K562 (cell line): ENCODE data around the gene ZNF121. TPM values are rescaled to one million over a fixed set of nuclear protein-coding genes. Genes with fewer than 3 reads are reported as not detected.

Experiments used
- ARID1B ChIP-seq: fragments of 450-650 bp; IDR thresholded peaks from 2 replicates; pipeline ENCODE4 v1.6.1; 2016; ENCODE audit warnings: antibody characterized with exemption, mild to moderate bottlenecking, inconsistent platforms
- ATF3 ChIP-seq, 2 experiments: fragments of 450-650 bp in 1 of 2; sonication (generic) in 1 of 2; formaldehyde crosslinking in 1 of 2; IDR thresholded peaks in 1 of 2; conservative IDR thresholded peaks in 1 of 2; 2 replicates each; pipeline versions ENCODE4 v1.6.1 to v1.8.1; 2016 to 2023; ENCODE audit warnings: mild to moderate bottlenecking in 2 of 2, moderate library complexity in 2 of 2, inconsistent platforms in 1 of 2, missing genetic modification reagents in 1 of 2
- CC2D1A ChIP-seq: fragments of 450-650 bp; IDR thresholded peaks from 2 replicates; pipeline ENCODE4 v1.6.1; 2017; ENCODE audit warnings: mild to moderate bottlenecking
- E2F6 ChIP-seq, 2 experiments: IDR thresholded peaks; 2 replicates each; pipeline ENCODE4 v1.6.1; 2011; ENCODE audit warnings: borderline replicate concordance in 1 of 2, control low read depth in 1 of 2, low read depth in 1 of 2, low read length in 1 of 2, mild to moderate bottlenecking in 1 of 2, mixed read lengths in 1 of 2, moderate library complexity in 1 of 2; ENCODE audit not compliant: insufficient read depth in 1 of 2, insufficient read length in 1 of 2, poor library complexity in 1 of 2, severe bottlenecking in 1 of 2; ENCODE audit errors: extremely low read depth in 1 of 2
- KAT8 ChIP-seq: fragments of 450-650 bp; IDR thresholded peaks from 2 replicates; pipeline ENCODE4 v1.6.1; 2016; ENCODE audit warnings: low read depth, mild to moderate bottlenecking
- NELFE ChIP-seq: IDR thresholded peaks from 2 replicates; pipeline ENCODE4 v1.6.1; 2011; ENCODE audit warnings: mild to moderate bottlenecking; ENCODE audit not compliant: insufficient read depth, insufficient read length
- NR1H2 ChIP-seq: sonication (generic); formaldehyde crosslinking; IDR thresholded peaks from 2 replicates; pipeline ENCODE4 v1.4.0; 2020; ENCODE audit warnings: mild to moderate bottlenecking, missing genetic modification reagents
- PRMT5 ChIP-seq: sonication (generic); formaldehyde crosslinking; IDR thresholded peaks from 2 replicates; pipeline ENCODE4 v1.5.0; 2020; ENCODE audit warnings: missing genetic modification reagents
- RREB1 ChIP-seq: fragments of 250-450 bp; sonication (Bioruptor Pico); IDR thresholded peaks from 2 replicates; pipeline ENCODE4 v1.4.0; 2020
- TEAD4 ChIP-seq, 2 experiments: sonication (generic) in 1 of 2; formaldehyde crosslinking in 1 of 2; IDR thresholded peaks; 2 replicates each; pipeline versions ENCODE4 v1.6.1 to v1.8.0; 2012 to 2022; ENCODE audit warnings: borderline replicate concordance in 1 of 2, inconsistent platforms in 1 of 2, low read length in 1 of 2, mild to moderate bottlenecking in 1 of 2, missing genetic modification reagents in 1 of 2
- TSC22D4 ChIP-seq: fragments of 450-650 bp; IDR thresholded peaks from 2 replicates; pipeline ENCODE4 v1.6.1; 2016; ENCODE audit warnings: missing genetic modification characterization, missing biosample characterization, control low read depth
- ZNF282 ChIP-seq: sonication (generic); formaldehyde crosslinking; IDR thresholded peaks from 2 replicates; pipeline ENCODE4 v1.8.1; 2023; ENCODE audit warnings: missing genetic modification reagents
- ZNF707 ChIP-seq: fragments of 250-450 bp; sonication (Bioruptor Pico); conservative IDR thresholded peaks from 2 replicates; pipeline ENCODE4 v1.8.0; 2022; ENCODE audit warnings: inconsistent platforms, mild to moderate bottlenecking, moderate library complexity
- ZNF740 ChIP-seq, 3 experiments: fragments of 200-800 bp in 1 of 3; sonication (Bioruptor generic) in 1 of 3; sonication (generic) in 1 of 3; formaldehyde crosslinking in 1 of 3; IDR thresholded peaks; 2 replicates each; pipeline versions ENCODE4 v1.6.1 to v1.8.0; 2016 to 2022; ENCODE audit warnings: mild to moderate bottlenecking in 2 of 3, missing compliant biosample characterization in 2 of 3, missing genetic modification characterization in 2 of 3, missing genetic modification reagents in 1 of 3
- polyA plus RNA-seq, 8 experiments: library from polyadenylated mRNA; depleted of rRNA in 4 of 8; stranded (reverse) in 5 of 8; unstranded in 3 of 8; fragments of >200 nt; fragmentation: Nextera tagmentation in 2 of 8; fragmentation: Illumina TruSeq in 1 of 8; extraction: Ambion mirVana in 2 of 8; extraction: Trizol in 1 of 8; gene quantifications; 2 replicates each; pipeline versions ENCODE4 v1.2.1 to v1.2.3, GENCODE V29; 2011 to 2014; ENCODE audit warnings: inconsistent platforms in 1 of 8, missing spikeins in 1 of 8
- total RNA-seq, 7 experiments: library from RNA; depleted of rRNA in 6 of 7; stranded (reverse); fragments of >200 nt in 6 of 7; fragmentation: Illumina TruSeq in 2 of 7; extraction: Trizol in 2 of 7; gene quantifications; 2 replicates each; pipeline versions ENCODE4 v1.2.1 to v1.2.3, GENCODE V29; 2011 to 2021; ENCODE audit warnings: low replicate concordance in 1 of 7

Gene ZNF121
- total and polyA plus RNA-seq, 9 of the 15 experiments (the other 6 are each of a cell fraction or from before 2014, with no cell fraction given) = 14.6 to 115 (median 33.4) TPM

GRCh38 chr19:9621156-9622037 lies 37.1 kb upstream of the ZNF121 start, which contains the start of gene ZNF561 (continued):
- 0 out of 2 replicates have a peak, but pooled peaks have one; percentile 64 for TF ChIP-seq RREB1 (CRISPR knock-in tag)
- TF ChIP-seq E2F6 (IDR thresholded peaks at IDR 0.05; ENCODE audit: borderline replicate concordance in 1 of 2, extremely low read depth in 1 of 2, insufficient read depth in 1 of 2, insufficient read length in 1 of 2, low read depth in 1 of 2, low read length in 1 of 2, poor library complexity in 1 of 2, severe bottlenecking in 1 of 2) = peak in 1 of 2 experiments; percentile 54
- peak; percentile 98 for TF ChIP-seq ATF3 (IDR thresholded peaks at IDR 0.05)
- peak; percentile 60 for TF ChIP-seq ATF3 (CRISPR knock-in tag; conservative IDR thresholded peaks at IDR 0.05)
- TF ChIP-seq ZNF707 = no peak
- 0 out of 2 replicates have a peak, but pooled peaks have one; percentile 47 for TF ChIP-seq ZNF740 (CRISPR knock-in tag; IDR thresholded peaks at IDR 0.05)
- no peak for TF ChIP-seq ZNF740 (tag; IDR thresholded peaks at IDR 0.05)
- TF ChIP-seq TSC22D4 (tag) = no peak
- TF ChIP-seq KAT8 = peak; percentile 73; the same call in 1 of the 2 replicates
- peak; percentile 54 for TF ChIP-seq ARID1B
- TF ChIP-seq PRMT5 (CRISPR knock-in tag) = no peak
- TF ChIP-seq TEAD4 (IDR thresholded peaks at IDR 0.05; ENCODE audit: low read length) = peak; percentile 14
- no peak for TF ChIP-seq TEAD4 (CRISPR knock-in tag; IDR thresholded peaks at IDR 0.05; ENCODE audit: borderline replicate concordance)
- TF ChIP-seq ZNF282 (CRISPR knock-in tag) = no peak
- TF ChIP-seq NELFE = no peak
- TF ChIP-seq CC2D1A = peak; percentile 90
- no peak for TF ChIP-seq NR1H2
